Right lobe of liver (tissue), 6 donors: ENCODE results near the gene LYST. TPM values are rescaled to one million over a fixed set of nuclear protein-coding genes. Genes with fewer than 3 reads are reported as not detected.

ENCODE experiments used
- ATAC-seq, 4 donors: fragments of 200-7000 bp; cut with Tn5 transposase; one replicate each; pipeline ENCODE4 v1.9.1; 2020; ENCODE audit warnings: mild to moderate bottlenecking in 4 of 4, moderate library complexity in 4 of 4
- DNase-seq, 3 donors: peaks; one replicate each; pipeline ENCODE4 v3.0.0-alpha.2; 2020
- H3K27ac ChIP-seq, 3 donors: fragments of 200-600 bp; one replicate each; pipeline ENCODE4 v1.8.0; 2022
- H3K27me3 ChIP-seq, 2 donors: fragments of 200-600 bp; one replicate each; pipeline ENCODE4 v1.8.0; 2022
- H3K36me3 ChIP-seq, 4 donors: fragments of 200-600 bp; sonication (generic) in 1 of 4; one replicate each; pipeline versions ENCODE4 v1.5.1 to v1.8.0; 2017 to 2022; ENCODE audit warnings: control low read depth in 1 of 4
- H3K4me1 ChIP-seq, 4 donors: fragments of 200-600 bp; sonication (generic) in 1 of 4; one replicate each; pipeline versions ENCODE4 v1.5.1 to v1.8.0; 2017 to 2022; ENCODE audit warnings: control low read depth in 1 of 4
- H3K4me3 ChIP-seq, 3 donors: fragments of 200-600 bp; one replicate each; pipeline ENCODE4 v1.8.0; 2022
- H3K9me3 ChIP-seq, 4 donors: fragments of 200-600 bp; sonication (generic) in 1 of 4; one replicate each; pipeline versions ENCODE4 v1.5.1 to v1.8.0; 2017 to 2022; ENCODE audit warnings: control low read depth in 1 of 4
- POLR2A ChIP-seq: fragments of 450-650 bp; IDR thresholded peaks from one replicate; pipeline ENCODE4 v1.6.1; 2017; ENCODE audit warnings: antibody characterized with exemption, mild to moderate bottlenecking
- WGBS: methylation state at CpG from one replicate; pipeline ENCODE4 v1.1.6; 2018; ENCODE audit warnings: low coverage, low lambda C conversion rate; ENCODE audit not compliant: insufficient coverage; ENCODE audit errors: missing lambda C conversion rate; 5-methylcytosine and 5-hydroxymethylcytosine counted together
- intact Hi-C, 2 donors: fragments of 100-400 bp; cut with DNase I; formaldehyde crosslinking; loops; one replicate each; pipeline versions ENCODE4 v1.11.2 to v1.14.1; 2022
- total RNA-seq, 6 experiments: library from RNA; depleted of rRNA in 2 of 6; stranded (reverse); fragments of >200 nt in 2 of 6; fragmentation: NEBNext Ultra II Directional in 3 of 6; extraction: Animal tissue kit (Norgen Biotek cat#: 25700) in 3 of 6; gene quantifications; one replicate each; pipeline versions ENCODE4 v1.1.0 to v1.2.4, GENCODE V29; 2016 to 2023
- TF ChIP-seq, protein P1 (sequence below), 4 donors: fragments of 200-600 bp in 3 of 4; fragments of 450-650 bp in 1 of 4; IDR thresholded peaks; one replicate each; pipeline versions ENCODE4 v1.5.1 to v1.8.0; 2016 to 2022; ENCODE audit warnings: antibody characterized with exemption in 4 of 4, mild to moderate bottlenecking in 2 of 4
- donor health status: DM: no; HTN: yes; CAD: no.
- donor health status: DM: no; HTN: no; CAD: no.
- donor health status: DM: no; HTN: no; CAD: no.
- donor health status: DM: no; HTN: yes; CAD: no.
- donor health status: DM: no; HTN: yes; CAD: no.

Gene LYST
- total RNA-seq, 6 experiments from 2014 or later, result 9.0 to 16.6 (median 12.5) TPM

GRCh38 chr1:235893840-235894239 lies 27.1 kb upstream of the LYST start:
- Histone ChIP-seq H3K27ac (peak overlapping the region; percentile 58 to 84 (median 82)), H3K9me3 (no peaks in the 10 kb centered on the region), H3K36me3 (no peaks in the 10 kb centered on the region), H3K4me3 (peak overlapping the region; percentile 15 to 71 (median 65)), H3K27me3 (no peaks in the 10 kb centered on the region), H3K4me1 (peaks cover 0 to 16% (median 4%) of the 10 kb centered on the region in 4 donors)
- TF ChIP-seq, protein P1, sequence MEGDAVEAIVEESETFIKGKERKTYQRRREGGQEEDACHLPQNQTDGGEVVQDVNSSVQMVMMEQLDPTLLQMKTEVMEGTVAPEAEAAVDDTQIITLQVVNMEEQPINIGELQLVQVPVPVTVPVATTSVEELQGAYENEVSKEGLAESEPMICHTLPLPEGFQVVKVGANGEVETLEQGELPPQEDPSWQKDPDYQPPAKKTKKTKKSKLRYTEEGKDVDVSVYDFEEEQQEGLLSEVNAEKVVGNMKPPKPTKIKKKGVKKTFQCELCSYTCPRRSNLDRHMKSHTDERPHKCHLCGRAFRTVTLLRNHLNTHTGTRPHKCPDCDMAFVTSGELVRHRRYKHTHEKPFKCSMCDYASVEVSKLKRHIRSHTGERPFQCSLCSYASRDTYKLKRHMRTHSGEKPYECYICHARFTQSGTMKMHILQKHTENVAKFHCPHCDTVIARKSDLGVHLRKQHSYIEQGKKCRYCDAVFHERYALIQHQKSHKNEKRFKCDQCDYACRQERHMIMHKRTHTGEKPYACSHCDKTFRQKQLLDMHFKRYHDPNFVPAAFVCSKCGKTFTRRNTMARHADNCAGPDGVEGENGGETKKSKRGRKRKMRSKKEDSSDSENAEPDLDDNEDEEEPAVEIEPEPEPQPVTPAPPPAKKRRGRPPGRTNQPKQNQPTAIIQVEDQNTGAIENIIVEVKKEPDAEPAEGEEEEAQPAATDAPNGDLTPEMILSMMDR (IDR thresholded peaks at IDR 0.05), result no peak
- peak; percentile 69 for TF ChIP-seq POLR2A
- ATAC-seq (peak; percentile 79 to 81 (median 80)), DNase-seq (peak in 1 of 3 donors; percentile 71)
- 47% methylated on average over 2 of the region's 2 CpGs for WGBS
- intact Hi-C loops, result no loop called here

DNA sequence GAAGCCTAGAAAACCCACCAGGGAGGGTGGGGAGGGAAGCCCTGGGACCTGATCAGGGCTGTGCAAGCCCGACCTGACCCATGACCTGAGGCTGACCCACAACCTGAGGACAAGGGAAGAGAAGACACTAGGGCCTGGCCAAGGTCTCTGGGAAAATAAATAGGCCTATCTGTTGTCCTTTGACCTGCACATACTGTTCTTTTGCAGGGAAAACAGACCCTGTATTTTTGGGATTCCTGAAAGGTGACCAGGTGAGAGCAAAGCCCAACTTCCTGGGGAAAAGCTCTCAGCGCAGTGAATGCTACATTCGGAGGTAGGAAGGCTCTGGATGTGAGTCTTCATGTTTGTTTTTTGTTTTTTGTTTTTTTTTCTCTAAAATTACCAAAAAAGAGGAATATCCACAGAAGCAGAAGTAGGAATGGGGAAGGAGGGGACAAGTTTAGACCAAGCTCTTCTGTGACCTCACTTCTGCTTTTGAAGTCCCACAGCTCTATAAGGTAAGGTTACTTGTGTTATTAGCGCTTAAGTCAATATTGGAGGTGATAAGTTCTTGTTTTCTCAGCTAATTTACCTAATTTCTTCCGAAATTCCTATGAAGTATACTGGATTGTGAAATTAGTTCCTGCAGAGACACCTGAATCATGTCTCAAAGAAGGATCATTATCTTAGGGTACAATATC lies 26.2 kb upstream of the LYST start:
- H3K27ac ChIP-seq, result peak overlapping the region; percentile 58 to 84 (median 82)
- DNase-seq, result peak; percentile 63 to 89 (median 81)
- H3K36me3 ChIP-seq, result no peaks in the 10 kb centered on the region
- TF ChIP-seq POLR2A, result peak; percentile 78
- TF ChIP-seq, protein P1 (IDR thresholded peaks at IDR 0.05), result no peak
- ATAC-seq, result peak; percentile 90 to 96 (median 94)
- WGBS, result 15% methylated on average over 5 of the region's 5 CpGs
- intact Hi-C loops, result no loop called here
- peak overlapping the region; percentile 15 to 71 (median 65) for H3K4me3 ChIP-seq
- H3K4me1 ChIP-seq, result peaks cover 0 to 8% (median 4%) of the 10 kb centered on the region in 4 donors
- no peaks in the 10 kb centered on the region for H3K27me3 ChIP-seq
- H3K9me3 ChIP-seq, result no peaks in the 10 kb centered on the region

GRCh38 chr1:235892202-235892601 lies 25.5 kb upstream of the LYST start:
- intact Hi-C loops, result no loop called here
- H3K4me1 ChIP-seq, result peaks cover 0 to 7% (median 4%) of the 10 kb centered on the region in 4 donors
- no peaks in the 10 kb centered on the region for H3K36me3 ChIP-seq
- H3K4me3 ChIP-seq, result no peak overlapping the region
- no peaks in the 10 kb centered on the region for H3K9me3 ChIP-seq
- H3K27ac ChIP-seq, result peak overlapping the region; percentile 58 to 84 (median 82)
- ATAC-seq (peak in 1 of 4 donors; percentile 1), DNase-seq (no peak)
- TF ChIP-seq, protein P1 (IDR thresholded peaks at IDR 0.05), result no peak
- no peak for TF ChIP-seq POLR2A
- H3K27me3 ChIP-seq, result no peaks in the 10 kb centered on the region
- WGBS, result 72% methylated on average over 6 of the region's 6 CpGs

DNA sequence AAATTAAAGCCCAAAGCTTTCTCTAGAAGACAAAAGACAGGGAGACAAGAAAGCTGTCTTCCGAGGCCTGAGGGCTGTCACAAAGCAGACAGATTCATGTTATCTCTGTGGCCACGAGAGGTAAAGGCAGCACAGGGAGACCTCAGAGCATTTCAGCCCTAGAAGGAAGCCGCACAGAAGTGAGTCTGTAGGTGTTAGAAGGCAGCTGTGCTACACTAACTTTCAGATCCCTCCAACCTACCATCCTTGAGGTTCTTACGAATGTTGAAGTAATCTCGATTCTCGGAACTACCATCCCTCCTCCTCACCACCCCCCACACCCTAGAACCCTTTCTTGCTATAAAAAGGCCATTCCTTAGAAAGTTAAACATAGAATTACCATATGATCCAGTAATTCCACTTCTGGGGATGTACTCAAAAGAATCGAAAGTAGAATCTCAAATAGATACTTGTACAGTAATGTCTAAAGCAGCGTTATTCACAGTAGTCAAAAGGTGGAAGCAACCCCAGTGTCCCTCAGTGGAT lies 21.5 kb upstream of the LYST start:
- intact Hi-C loops, result loop anchor here in 1 of 2 donors (10.0 kb wide), 1 partner anchor 47 kb away; no protein-coding TSS in a partner anchor
- Histone ChIP-seq H3K9me3 (no peaks in the 10 kb centered on the region), H3K4me3 (no peak overlapping the region), H3K36me3 (no peaks in the 10 kb centered on the region), H3K27ac (no peak overlapping the region), H3K27me3 (no peaks in the 10 kb centered on the region), H3K4me1 (peaks cover 0 to 7% (median 4%) of the 10 kb centered on the region in 4 donors)
- TF ChIP-seq, protein P1 (IDR thresholded peaks at IDR 0.05), result no peak
- no peak for TF ChIP-seq POLR2A
- 78% methylated on average over 8 of the region's 8 CpGs for WGBS
- no peak for DNase-seq
- no peak for ATAC-seq
